K562 (cell line): ENCODE results near the gene RHEBL1.

Source experiments
- DACH1 ChIP-seq: fragments of 450-650 bp; IDR thresholded peaks from 2 replicates; pipeline ENCODE4 v1.6.1; 2018; ENCODE audit not compliant: partially characterized antibody
- ETV6 ChIP-seq, 3 experiments: fragments of 150-350 bp in 1 of 3; sonication (generic) in 1 of 3; formaldehyde crosslinking in 1 of 3; IDR thresholded peaks; 2 replicates each; pipeline versions ENCODE4 v1.6.1 to v1.8.0; 2014 to 2022; ENCODE audit warnings: borderline replicate concordance in 2 of 3, low read depth in 2 of 3, antibody characterized with exemption in 1 of 3, low read length in 1 of 3, mild to moderate bottlenecking in 1 of 3, missing genetic modification reagents in 1 of 3
- FOSL1 ChIP-seq: fragments of 200-800 bp; sonication (Bioruptor generic); conservative IDR thresholded peaks from 2 replicates; pipeline ENCODE4 v1.6.1; 2016; ENCODE audit warnings: missing genetic modification characterization, missing compliant biosample characterization
- JUND ChIP-seq, 2 experiments: IDR thresholded peaks; 2 replicates in 1 of 2; 3 replicates in 1 of 2; pipeline ENCODE4 v1.6.1; 2011; ENCODE audit warnings: borderline replicate concordance in 2 of 2, low read depth in 2 of 2, low read length in 2 of 2, improper control_type of control experiment in 1 of 2, missing biosample characterization in 1 of 2, missing genetic modification characterization in 1 of 2, missing genetic modification reagents in 1 of 2
- MYC ChIP-seq, 2 experiments: fragments of 250-450 bp in 1 of 2; sonication (Bioruptor Pico) in 1 of 2; IDR thresholded peaks; 2 replicates each; pipeline versions ENCODE4 v1.5.1 to v1.6.1; 2012 to 2021; ENCODE audit warnings: low read depth in 2 of 2, borderline replicate concordance in 1 of 2, improper control_type of control experiment in 1 of 2, low read length in 1 of 2, mild to moderate bottlenecking in 1 of 2, moderate library complexity in 1 of 2
- PHF8 ChIP-seq: fragments of 200-600 bp; sonication (generic); IDR thresholded peaks from 2 replicates; pipeline ENCODE4 v1.6.1; 2012; ENCODE audit warnings: mixed run types, mild to moderate bottlenecking, inconsistent platforms, low read length, moderate library complexity, borderline replicate concordance
- POLR2A ChIP-seq: fragments of 450-650 bp; conservative IDR thresholded peaks from 2 replicates; pipeline ENCODE4 v1.6.1; 2016
- SMC3 ChIP-seq: conservative IDR thresholded peaks from 2 replicates; pipeline ENCODE4 v1.6.1; 2011; ENCODE audit warnings: low read depth, low read length, improper control_type of control experiment; ENCODE audit not compliant: insufficient read depth
- SRSF7 ChIP-seq: fragments of 200-400 bp; formaldehyde crosslinking; optimal IDR thresholded peaks from 2 replicates; pipeline ENCODE3; 2017; ENCODE audit warnings: mild to moderate bottlenecking, low read depth, low read length

- no peak for TF ChIP-seq POLR2A
- TF ChIP-seq PHF8: no peak
- TF ChIP-seq MYC (IDR thresholded peaks at IDR 0.05; ENCODE audit: low read depth, low read length): no peak
- no peak for TF ChIP-seq MYC (CRISPR knock-in tag; IDR thresholded peaks at IDR 0.05; ENCODE audit: borderline replicate concordance, low read depth)
- TF ChIP-seq DACH1: no peak
- TF ChIP-seq JUND (IDR thresholded peaks at IDR 0.05; ENCODE audit: borderline replicate concordance, low read depth, low read length): no peak
- TF ChIP-seq JUND (tag; IDR thresholded peaks at IDR 0.05; ENCODE audit: borderline replicate concordance, low read depth, low read length): no peak
- no peak for TF ChIP-seq SMC3
- TF ChIP-seq ETV6 (IDR thresholded peaks at IDR 0.05; ENCODE audit: borderline replicate concordance in 1 of 2, low read depth in 2 of 2, low read length in 1 of 2): no peak
- TF ChIP-seq ETV6 (CRISPR knock-in tag; IDR thresholded peaks at IDR 0.05; ENCODE audit: borderline replicate concordance): no peak
- no peak for TF ChIP-seq FOSL1 (tag)
- TF ChIP-seq SRSF7: no peak
These were observed 48.4 kb downstream of the RHEBL1 start for GRCh38 chr12:49021292-49021915.
